HG03575 (cell line): ENCODE data around the gene TTLL5.

ENCODE experiments used
- ATAC-seq: cut with Tn5 transposase; IDR thresholded peaks from one replicate; pipeline ENCODE4 v1.9.1; 2021; ENCODE audit not compliant: unreplicated experiment, insufficient number of reproducible peaks, low FRiP score; ENCODE audit errors: extremely low read depth

Gene TTLL5

DNA sequence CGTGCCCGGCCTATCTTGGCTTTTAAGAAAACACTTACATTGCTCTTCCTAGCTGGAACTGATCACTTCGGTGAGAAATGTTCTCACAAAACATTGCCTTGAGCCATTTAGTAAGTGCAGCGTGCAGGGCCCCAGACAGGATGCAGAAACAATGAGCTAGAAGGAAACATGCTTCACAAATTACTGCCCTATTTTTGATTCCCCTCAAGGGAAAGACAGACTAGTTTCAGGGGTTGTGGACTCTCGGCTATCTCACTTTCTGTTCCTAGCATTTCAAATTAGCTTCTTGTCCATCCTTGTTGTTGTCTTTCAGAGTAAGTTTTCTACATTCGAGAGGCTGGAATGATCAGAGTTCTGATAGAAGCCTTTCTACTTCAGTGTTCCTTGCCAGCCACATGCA is 299.2 kb downstream of the TTLL5 start:
- no peak for ATAC-seq

- ATAC-seq: no peak
Measured at GRCh38 chr14:75961662-75962061, 300.6 kb downstream of the TTLL5 start.

- no peak for ATAC-seq
Measured at GRCh38 chr14:75967866-75968265, 306.8 kb downstream of the TTLL5 start.

DNA sequence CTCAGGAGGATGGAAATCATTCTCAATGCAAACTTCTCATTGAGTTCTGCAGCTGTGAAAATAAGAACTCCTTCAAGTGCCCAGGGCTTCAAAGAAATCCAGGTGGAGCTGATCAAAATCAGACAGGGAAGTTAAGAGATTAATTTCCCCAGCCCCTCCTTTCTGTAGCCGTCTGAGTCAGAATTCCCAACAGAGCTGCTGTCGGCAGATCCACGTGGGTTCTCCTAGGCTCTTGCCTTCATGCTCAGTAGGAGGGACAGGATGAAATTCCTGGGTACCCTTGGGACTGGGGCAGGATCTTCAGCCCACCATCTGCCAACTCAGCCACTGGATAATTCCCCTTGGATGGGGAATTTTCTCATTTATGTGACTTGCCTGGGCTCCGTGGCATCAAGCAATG is 307.4 kb downstream of the TTLL5 start:
- ATAC-seq: no peak

- no peak for ATAC-seq
Measured at GRCh38 chr14:75969126-75969525, 308.1 kb downstream of the TTLL5 start.

DNA sequence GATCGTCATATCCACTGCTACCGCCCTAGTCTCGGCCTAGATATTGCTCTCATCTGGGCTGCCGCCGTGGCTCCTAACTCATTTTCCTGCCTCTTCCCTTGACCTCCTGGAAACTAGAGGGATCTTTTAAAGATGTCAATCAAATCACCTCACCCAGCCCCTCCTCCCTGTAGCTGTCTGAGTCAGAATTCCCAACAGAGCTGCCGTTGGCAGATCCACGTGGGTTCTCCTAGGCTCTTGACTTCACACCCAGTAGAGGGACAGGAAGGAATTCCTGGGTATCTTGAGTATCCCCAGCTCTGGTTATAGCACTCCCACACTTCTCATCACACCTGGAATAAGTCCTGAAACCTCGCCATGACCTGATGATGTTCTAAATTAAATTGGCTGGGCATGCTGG is 308.8 kb downstream of the TTLL5 start:
- ATAC-seq: no peak

GRCh38 chr14:75970989-75971388 is 309.9 kb downstream of the TTLL5 start:
- ATAC-seq: no peak

DNA sequence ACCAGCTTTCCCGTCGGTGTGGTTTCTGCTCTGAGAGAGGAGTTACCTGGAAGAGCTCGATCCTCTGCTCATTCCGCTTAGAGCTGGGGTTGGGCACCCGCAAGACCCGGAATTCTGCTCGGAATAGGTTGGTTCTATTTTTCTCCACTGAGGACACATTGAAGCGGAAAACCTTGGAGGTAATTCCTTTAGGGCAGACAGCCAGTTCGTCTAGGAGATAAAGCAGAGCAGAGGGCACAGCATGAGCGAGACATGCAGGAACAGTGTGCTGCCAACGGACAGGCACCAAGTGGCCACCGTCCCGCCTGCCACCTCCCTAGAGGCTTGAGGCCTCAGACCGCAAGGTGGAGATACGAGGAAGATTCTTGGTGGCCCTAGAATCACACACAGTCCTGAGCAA is 310.5 kb downstream of the TTLL5 start:
- no peak for ATAC-seq

- no peak for ATAC-seq
Measured at GRCh38 chr14:75972801-75973421, 311.9 kb downstream of the TTLL5 start.

DNA sequence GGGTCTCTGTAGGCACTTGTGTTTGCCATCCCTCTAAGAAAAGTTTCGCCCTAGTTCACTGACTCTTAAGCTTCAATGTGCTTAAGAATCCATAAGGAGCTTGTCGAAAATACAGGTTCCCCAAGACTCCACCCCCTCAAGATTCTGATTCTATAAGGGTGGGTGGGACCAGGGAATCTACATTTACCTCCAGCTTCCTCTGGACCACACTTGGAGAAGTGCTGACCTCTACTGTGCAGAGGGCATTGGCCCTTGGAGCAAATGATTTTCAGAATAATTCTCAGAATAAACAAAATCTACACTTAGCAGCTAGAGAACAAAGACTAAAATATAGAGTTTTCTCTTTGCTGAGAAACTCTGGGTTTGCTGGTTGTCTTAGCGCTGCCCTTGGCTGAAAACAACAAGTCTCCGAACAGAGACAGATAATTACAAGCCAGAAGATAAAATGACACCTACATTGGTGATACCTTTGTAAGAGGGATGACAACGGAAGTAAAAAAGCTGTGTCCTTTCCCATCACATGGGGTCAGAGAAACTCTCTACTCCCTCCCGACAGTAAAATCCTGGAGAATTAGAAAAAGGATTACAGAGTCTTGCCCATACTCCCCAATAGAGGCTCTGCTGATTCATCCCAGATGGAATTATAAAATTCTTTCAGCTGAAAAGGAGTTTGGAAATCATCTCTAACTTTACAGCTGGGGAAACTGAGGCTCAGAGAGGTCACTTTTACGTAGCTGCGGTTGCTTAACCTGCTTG is 316.0 kb downstream of the TTLL5 start:
- no peak for ATAC-seq

DNA sequence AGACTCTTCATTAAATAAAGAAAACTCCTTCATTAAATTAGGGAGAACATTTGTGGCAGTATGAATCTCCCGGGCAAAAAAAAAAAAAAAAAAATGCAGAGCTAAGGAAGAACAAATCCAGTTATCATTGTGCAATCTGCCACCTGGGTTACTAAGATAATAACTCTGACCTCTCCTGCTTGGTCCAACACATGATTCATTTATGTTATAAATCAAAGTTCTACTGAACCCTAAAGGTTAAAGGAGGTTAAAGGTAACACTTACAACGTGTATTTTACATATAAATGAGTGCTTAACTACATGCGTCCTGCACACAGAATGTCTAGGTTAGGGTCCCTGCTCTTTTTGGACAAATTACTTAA is 316.5 kb downstream of the TTLL5 start:
- no peak for ATAC-seq

DNA sequence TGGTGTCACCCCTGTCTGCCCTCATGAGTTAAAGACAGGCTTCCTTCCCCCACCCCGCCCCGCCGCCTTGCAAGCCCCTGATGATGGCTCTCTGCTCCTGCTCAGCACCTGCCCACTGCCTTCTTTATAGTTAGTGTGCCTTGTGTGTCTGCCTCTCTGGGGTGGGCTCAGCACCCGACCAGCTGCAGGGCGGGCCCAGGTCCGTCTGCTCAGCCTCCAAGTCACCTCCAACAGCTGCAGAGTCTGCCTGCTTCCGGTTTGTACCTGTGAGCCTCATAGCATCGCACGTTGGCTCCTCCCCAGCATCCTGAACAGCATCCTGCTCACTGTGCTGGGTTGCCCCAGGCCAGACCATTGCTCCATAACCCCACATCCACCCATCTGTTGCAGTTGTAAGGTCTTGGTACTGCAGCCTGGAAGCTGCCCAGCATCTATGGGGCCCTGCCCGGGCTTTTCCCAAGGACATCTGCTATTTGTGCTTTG is 317.2 kb downstream of the TTLL5 start:
- no peak for ATAC-seq

- no peak for ATAC-seq
Measured at GRCh38 chr14:75979071-75979571, 318.1 kb downstream of the TTLL5 start.

GRCh38 chr14:75979648-75980565 is 318.9 kb downstream of the TTLL5 start:
- ATAC-seq: no peak

- no peak for ATAC-seq
Measured at GRCh38 chr14:75980856-75981255, 319.8 kb downstream of the TTLL5 start.

DNA sequence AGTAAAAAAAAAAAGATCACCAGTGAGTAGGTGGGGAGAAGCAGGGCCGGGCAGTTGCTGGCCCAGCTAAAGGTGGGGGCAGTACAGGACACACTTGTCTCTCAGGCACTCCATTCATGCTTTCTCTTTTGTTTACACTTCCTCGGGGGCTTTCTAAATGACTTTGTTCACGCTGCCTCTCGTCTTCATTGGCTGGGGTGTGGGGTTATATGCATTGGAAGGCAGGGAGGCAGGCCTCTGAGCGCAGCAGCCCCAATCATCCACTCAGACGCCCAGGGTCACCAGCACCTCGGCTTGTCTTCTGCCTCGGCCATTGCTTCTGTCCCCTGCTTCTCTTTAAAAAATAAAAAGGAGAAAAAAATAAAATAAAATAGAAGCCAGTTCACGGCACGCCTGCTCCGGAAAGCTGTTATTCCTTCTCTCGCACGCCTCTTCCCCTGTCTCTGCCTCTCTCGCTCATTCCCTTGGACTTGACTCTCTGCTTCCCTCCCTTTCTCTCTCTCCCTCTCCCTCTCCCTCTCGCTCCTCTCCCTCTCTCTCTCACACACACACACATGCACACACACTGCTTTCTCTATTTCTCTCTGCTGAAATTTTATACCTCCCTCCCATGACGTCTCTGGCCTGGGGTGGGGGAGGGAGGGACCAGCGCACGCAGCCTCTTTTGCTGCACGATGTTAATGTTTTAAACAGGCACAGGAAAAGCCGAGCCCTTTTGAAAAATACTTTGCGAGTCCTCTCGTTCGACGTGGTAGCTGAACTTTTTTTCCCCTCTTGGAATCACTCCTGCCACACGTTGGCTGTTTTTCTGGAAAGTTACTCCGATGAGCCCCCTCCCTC is 320.6 kb downstream of the TTLL5 start, which contains the start of gene TGFB3:
TGFB3 (minus strand) TSS at position 570 of the 840 bp plus-strand sequence. CDS start 1,102 bp downstream, outside the sequence.
- no peak for ATAC-seq

DNA sequence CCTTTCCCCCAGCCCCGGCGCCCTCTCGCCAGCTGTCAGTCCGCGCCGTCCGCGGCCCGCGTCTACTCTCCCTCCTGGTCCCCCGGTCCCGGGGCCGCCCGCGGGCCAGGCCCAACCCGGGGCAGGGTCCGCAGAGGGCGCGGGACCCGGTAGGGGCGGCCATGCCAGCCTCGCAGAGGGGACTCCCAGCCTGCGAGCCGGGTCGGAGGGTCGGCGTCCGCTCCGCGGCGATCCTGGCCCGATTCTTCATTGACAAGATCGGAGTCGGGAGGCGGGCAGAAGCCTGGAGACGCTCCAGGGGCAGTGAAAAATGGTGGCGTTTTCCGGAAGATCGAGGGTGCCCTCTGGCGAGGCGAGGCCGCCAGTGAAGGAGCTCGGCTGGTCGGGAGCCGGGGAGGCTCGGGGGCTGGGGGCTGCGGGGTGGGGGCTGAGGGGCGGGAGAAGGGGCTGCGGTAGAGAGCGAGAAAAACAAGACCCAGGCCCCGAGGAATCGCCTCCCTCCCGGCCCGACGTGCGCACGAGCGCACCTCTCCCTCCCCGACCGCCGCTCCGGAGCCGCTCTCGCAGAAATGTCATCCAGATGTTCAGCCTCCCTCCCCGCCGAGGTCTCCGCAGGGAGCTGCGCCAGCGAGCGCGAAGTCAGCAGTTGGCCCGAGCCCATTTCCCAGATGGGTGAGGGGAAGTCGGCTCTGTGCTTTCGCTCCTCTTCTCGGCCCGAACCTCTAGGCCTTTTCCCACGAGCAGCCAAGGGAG is 321.4 kb downstream of the TTLL5 start:
- no peak for ATAC-seq

- no peak for ATAC-seq
Measured at GRCh38 chr14:75983019-75983358, 321.9 kb downstream of the TTLL5 start.
